Mesendoderm (in vitro differentiated cells): ENCODE data around the gene ADARB2.

Source experiments
- DNase-seq: peaks from one replicate; pipeline ENCODE4 v3.0.0; 2013
- H2AK5ac ChIP-seq: 2 replicates; pipeline ENCODE4 v1.6.1; 2013; ENCODE audit warnings: low read length, inconsistent platforms
- H2BK120ac ChIP-seq: 2 replicates; pipeline ENCODE4 v1.6.1; 2013; ENCODE audit warnings: low read depth, mild to moderate bottlenecking, low read length, moderate library complexity, mixed read lengths
- H2BK15ac ChIP-seq: replicated peaks from 2 replicates; pipeline ENCODE4 v1.6.1; 2013; ENCODE audit warnings: low read depth, mild to moderate bottlenecking, moderate library complexity
- H2BK5ac ChIP-seq: 2 replicates; pipeline ENCODE4 v1.6.1; 2013; ENCODE audit warnings: low read length, inconsistent platforms
- H3K18ac ChIP-seq: 2 replicates; pipeline ENCODE4 v1.6.1; 2013; ENCODE audit warnings: mild to moderate bottlenecking, low read length, mixed read lengths
- H3K23ac ChIP-seq: one replicate; pipeline ENCODE4 v1.6.1; 2013; ENCODE audit warnings: low read length
- H3K27ac ChIP-seq: 2 replicates; pipeline ENCODE4 v1.5.1; 2013; ENCODE audit warnings: low read depth, mild to moderate bottlenecking, inconsistent platforms, low read length, moderate library complexity
- H3K27me3 ChIP-seq: 2 replicates; pipeline ENCODE4 v1.6.1; 2013; ENCODE audit warnings: low read length, control low read depth, mild to moderate bottlenecking, inconsistent platforms; ENCODE audit not compliant: insufficient read depth, poor library complexity
- H3K36me3 ChIP-seq: 2 replicates; pipeline ENCODE4 v1.6.1; 2013; ENCODE audit warnings: low read length, inconsistent platforms; ENCODE audit not compliant: control insufficient read depth, insufficient read depth
- H3K4ac ChIP-seq: one replicate; pipeline ENCODE4 v1.6.1; 2013; ENCODE audit warnings: low read depth, mild to moderate bottlenecking, low read length, moderate library complexity
- H3K4me1 ChIP-seq: 2 replicates; pipeline ENCODE4 v1.6.1; 2013; ENCODE audit warnings: low read depth, low read length, inconsistent platforms; ENCODE audit not compliant: control insufficient read depth
- H3K4me2 ChIP-seq: 2 replicates; pipeline ENCODE4 v1.6.1; 2013; ENCODE audit warnings: low read length
- H3K4me3 ChIP-seq: 2 replicates; pipeline ENCODE4 v1.5.1; 2013; ENCODE audit warnings: mild to moderate bottlenecking, low read length
- H3K56ac ChIP-seq: one replicate; pipeline ENCODE4 v1.6.1; 2013; ENCODE audit warnings: low read length
- H3K79me1 ChIP-seq: 2 replicates; pipeline ENCODE4 v1.6.1; 2013; ENCODE audit warnings: low read length, inconsistent platforms
- H3K79me2 ChIP-seq: 2 replicates; pipeline ENCODE4 v1.6.1; 2013; ENCODE audit warnings: mild to moderate bottlenecking, low read length; ENCODE audit not compliant: control insufficient read depth, insufficient read depth
- H3K9ac ChIP-seq: 2 replicates; pipeline ENCODE4 v1.6.1; 2013; ENCODE audit warnings: low read length, inconsistent platforms
- H4K5ac ChIP-seq: one replicate; pipeline ENCODE4 v1.6.1; 2013; ENCODE audit warnings: low read length
- H4K8ac ChIP-seq: one replicate; pipeline ENCODE4 v1.6.1; 2013; ENCODE audit warnings: low read depth, mild to moderate bottlenecking, control low read depth, low read length, moderate library complexity
- WGBS: extraction: QIAGEN DNeasy Blood & Tissue Kit; methylation state at CpG from one replicate; pipeline ENCODE4 v1.1.7; 2013; ENCODE audit warnings: low lambda C conversion rate, missing lambda C conversion rate; ENCODE audit not compliant: insufficient coverage; ENCODE audit errors: extremely low coverage; 5-methylcytosine and 5-hydroxymethylcytosine counted together

The ADARB2 gene

DNA sequence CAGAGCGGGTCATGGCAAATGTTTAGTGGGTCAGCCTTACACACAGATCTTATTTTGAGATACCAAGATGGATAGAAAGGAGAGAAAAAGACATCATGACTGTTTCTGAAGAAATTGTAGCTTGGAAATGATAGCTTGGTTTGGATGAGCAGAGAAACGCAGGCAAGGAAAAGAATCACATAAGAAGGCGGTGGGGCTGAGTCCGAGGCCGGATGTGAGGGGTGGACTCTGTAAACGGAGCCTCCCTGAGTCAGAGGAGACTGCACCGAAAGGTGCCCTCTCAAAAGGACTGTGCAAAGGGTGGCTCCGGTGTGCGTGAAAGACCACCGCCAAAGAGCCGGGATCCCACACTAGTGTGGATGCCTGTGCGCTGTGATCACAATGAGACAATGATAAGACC, 53.7 kb downstream of the ADARB2 start:
- Histone ChIP-seq H3K4me3 (no peak overlapping the region), H2BK5ac (no peak overlapping the region), H2BK120ac (no peak overlapping the region), H2BK15ac (no peak overlapping the region), H3K4me1 (no peaks in the 10 kb centered on the region), H4K8ac (no peak overlapping the region), H3K56ac (no peak overlapping the region), H3K27ac (no peak overlapping the region), H2AK5ac (no peak overlapping the region), H3K18ac (no peak overlapping the region), H3K9ac (no peak overlapping the region), H3K79me1 (no peaks in the 10 kb centered on the region), H3K4ac (no peak overlapping the region), H3K79me2 (no peaks in the 10 kb centered on the region), H3K36me3 (no peaks in the 10 kb centered on the region), H4K5ac (no peak overlapping the region), H3K4me2 (no peak overlapping the region), H3K23ac (no peak overlapping the region), H3K27me3 (no peaks in the 10 kb centered on the region)
- no CpG with 5 or more reads among the region's 12 CpGs for WGBS
- DNase-seq = no peak

DNA sequence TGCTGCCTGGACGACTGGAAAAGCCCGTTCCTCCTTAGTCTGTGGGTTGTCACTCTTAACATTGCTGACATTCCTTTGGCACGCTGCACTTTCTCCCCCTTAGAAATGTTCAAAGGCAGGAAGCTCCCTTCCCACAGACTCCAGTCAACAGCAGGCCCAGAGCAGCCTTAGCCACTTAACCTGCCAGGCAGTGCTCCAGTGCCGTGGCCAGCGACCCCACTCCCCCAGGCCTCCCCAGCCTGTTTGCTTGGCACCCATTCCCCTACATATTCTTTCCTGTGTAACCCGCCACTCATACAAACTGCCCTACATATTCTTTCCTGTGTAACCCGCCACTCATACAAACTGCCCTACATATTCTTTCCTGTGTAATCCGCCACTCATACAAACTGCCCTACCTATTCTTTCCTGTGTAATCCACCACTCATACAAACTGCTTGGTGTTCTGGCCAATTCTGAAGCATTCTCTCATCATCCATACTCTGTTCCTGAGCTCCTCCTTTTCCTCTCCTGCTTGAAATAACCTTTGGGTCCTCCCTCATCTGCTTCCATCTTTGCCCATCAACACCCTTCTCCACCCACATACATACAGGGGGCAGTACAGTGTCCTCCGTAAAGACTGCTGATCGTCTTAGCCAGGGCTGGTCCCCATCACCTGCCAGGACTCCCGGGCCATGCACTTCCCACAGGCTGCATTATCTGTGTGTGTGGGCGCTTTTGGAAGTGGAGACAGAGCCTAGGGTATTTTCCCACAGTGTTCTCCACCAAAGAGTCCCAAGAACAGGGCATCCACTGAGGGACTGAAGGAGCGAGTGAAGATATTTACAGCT, 57.3 kb downstream of the ADARB2 start:
- H2AK5ac ChIP-seq = no peak overlapping the region
- H3K56ac ChIP-seq = no peak overlapping the region
- no peak overlapping the region for H3K9ac ChIP-seq
- H2BK15ac ChIP-seq = no peak overlapping the region
- peak; percentile 82 for DNase-seq
- no peaks in the 10 kb centered on the region for H3K79me2 ChIP-seq
- H4K8ac ChIP-seq = no peak overlapping the region
- H3K18ac ChIP-seq = no peak overlapping the region
- no peak overlapping the region for H3K4me2 ChIP-seq
- no peak overlapping the region for H2BK120ac ChIP-seq
- no peak overlapping the region for H4K5ac ChIP-seq
- no peak overlapping the region for H3K27ac ChIP-seq
- WGBS = no CpG with 5 or more reads among the region's 13 CpGs
- H3K4ac ChIP-seq = no peak overlapping the region
- no peaks in the 10 kb centered on the region for H3K27me3 ChIP-seq
- no peaks in the 10 kb centered on the region for H3K36me3 ChIP-seq
- H3K23ac ChIP-seq = no peak overlapping the region
- no peaks in the 10 kb centered on the region for H3K4me1 ChIP-seq
- H3K79me1 ChIP-seq = no peaks in the 10 kb centered on the region
- no peak overlapping the region for H2BK5ac ChIP-seq
- no peak overlapping the region for H3K4me3 ChIP-seq

DNA sequence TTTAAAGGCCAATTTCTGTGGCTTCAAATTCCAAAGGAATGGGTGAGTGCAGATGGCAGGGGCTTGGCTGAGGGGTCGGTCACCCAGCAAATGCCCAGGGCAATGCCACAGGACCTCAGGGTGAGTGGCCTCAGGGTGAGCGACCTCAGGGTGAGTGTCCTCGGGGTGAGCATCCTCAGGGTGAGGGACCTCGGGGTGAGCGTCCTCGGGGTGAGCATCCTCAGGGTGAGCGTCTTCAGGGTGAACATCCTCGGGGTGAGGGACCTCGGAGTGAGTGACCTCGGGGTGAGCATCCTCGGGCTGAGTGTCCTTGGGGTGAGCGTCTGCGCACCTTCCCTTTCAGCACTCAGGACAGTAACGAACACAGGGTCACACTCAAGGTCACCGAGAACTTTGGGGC, 59.2 kb downstream of the ADARB2 start:
- Histone ChIP-seq H4K8ac (no peak overlapping the region), H3K18ac (no peak overlapping the region), H3K9ac (no peak overlapping the region), H3K27ac (no peak overlapping the region), H3K79me2 (no peaks in the 10 kb centered on the region), H3K23ac (no peak overlapping the region), H3K36me3 (no peaks in the 10 kb centered on the region), H4K5ac (no peak overlapping the region), H3K56ac (no peak overlapping the region), H3K4me1 (no peaks in the 10 kb centered on the region), H3K79me1 (no peaks in the 10 kb centered on the region), H2BK15ac (no peak overlapping the region), H3K4me2 (no peak overlapping the region), H3K4ac (no peak overlapping the region), H2BK5ac (no peak overlapping the region), H2BK120ac (no peak overlapping the region), H2AK5ac (no peak overlapping the region), H3K27me3 (no peaks in the 10 kb centered on the region), H3K4me3 (no peak overlapping the region)
- WGBS = no CpG with 5 or more reads among the region's 15 CpGs
- DNase-seq = no peak

- Histone ChIP-seq H4K8ac (no peak overlapping the region), H3K56ac (no peak overlapping the region), H3K23ac (no peak overlapping the region), H4K5ac (no peak overlapping the region), H3K4me2 (no peak overlapping the region), H3K4me1 (no peaks in the 10 kb centered on the region), H3K4me3 (no peak overlapping the region), H3K9ac (no peak overlapping the region), H2AK5ac (no peak overlapping the region), H3K18ac (no peak overlapping the region), H3K27ac (no peak overlapping the region), H3K4ac (no peak overlapping the region), H3K79me2 (no peaks in the 10 kb centered on the region), H3K36me3 (no peaks in the 10 kb centered on the region), H2BK120ac (no peak overlapping the region), H3K27me3 (no peaks in the 10 kb centered on the region), H3K79me1 (no peaks in the 10 kb centered on the region), H2BK5ac (no peak overlapping the region), H2BK15ac (no peak overlapping the region)
- WGBS = no CpG with 5 or more reads among the region's 6 CpGs
- DNase-seq = no peak
These were observed 59.9 kb downstream of the ADARB2 start for GRCh38 chr10:1677307-1677939.

DNA sequence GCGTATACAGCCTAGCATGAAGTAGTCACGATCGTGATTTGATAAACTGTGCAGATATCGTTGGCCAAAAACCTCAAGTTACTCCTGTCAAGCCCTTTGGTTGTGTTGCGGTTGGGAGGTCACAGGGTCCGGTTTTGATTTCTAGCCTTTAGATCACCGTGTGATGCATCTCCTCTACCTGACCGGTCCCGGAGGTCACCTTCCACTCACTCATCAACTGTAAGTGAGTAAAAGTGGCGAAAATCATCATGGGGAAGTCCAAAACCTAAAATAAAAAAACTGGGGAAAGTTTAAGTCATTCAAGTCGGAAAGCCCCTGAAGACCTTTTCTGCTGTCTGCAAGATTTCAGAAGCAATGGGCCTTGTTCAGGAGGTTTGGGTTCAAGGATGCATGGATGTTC, 62.8 kb downstream of the ADARB2 start:
- Histone ChIP-seq H3K27me3 (no peaks in the 10 kb centered on the region), H3K4me3 (no peak overlapping the region), H3K18ac (no peak overlapping the region), H3K4me1 (no peaks in the 10 kb centered on the region), H3K4me2 (no peak overlapping the region), H3K79me2 (no peaks in the 10 kb centered on the region), H2BK15ac (no peak overlapping the region), H2BK5ac (no peak overlapping the region), H3K23ac (no peak overlapping the region), H4K8ac (no peak overlapping the region), H3K36me3 (no peaks in the 10 kb centered on the region), H3K56ac (no peak overlapping the region), H2BK120ac (no peak overlapping the region), H4K5ac (no peak overlapping the region), H3K79me1 (no peaks in the 10 kb centered on the region), H2AK5ac (no peak overlapping the region), H3K9ac (no peak overlapping the region), H3K4ac (no peak overlapping the region), H3K27ac (no peak overlapping the region)
- DNase-seq = no peak
- no CpG with 5 or more reads among the region's 11 CpGs for WGBS
